HepG2 (cell line): ENCODE results near the gene TOP3B. TPM values are rescaled to one million over a fixed set of nuclear protein-coding genes. Genes with fewer than 3 reads are reported as not detected.

Experiments used
- GATAD1 ChIP-seq: IDR thresholded peaks from 2 replicates; pipeline ENCODE4 v1.6.1; 2016; ENCODE audit warnings: missing genetic modification reagents, missing compliant biosample characterization
- GPN1 ChIP-seq: sonication (generic); formaldehyde crosslinking; IDR thresholded peaks from 2 replicates; pipeline ENCODE4 v1.5.1; 2020; ENCODE audit warnings: missing genetic modification reagents, borderline replicate concordance
- JUNB ChIP-seq: sonication (generic); formaldehyde crosslinking; IDR thresholded peaks from 2 replicates; pipeline ENCODE4 v1.8.0; 2022; ENCODE audit warnings: missing genetic modification reagents, mild to moderate bottlenecking, borderline replicate concordance
- MATR3 ChIP-seq: sonication (generic); formaldehyde crosslinking; IDR thresholded peaks from 2 replicates; pipeline ENCODE4 v1.4.0; 2020; ENCODE audit warnings: missing genetic modification reagents
- MIXL1 ChIP-seq: IDR thresholded peaks from 2 replicates; pipeline ENCODE4 v1.6.1; 2016
- MTF1 ChIP-seq: sonication (generic); formaldehyde crosslinking; IDR thresholded peaks from 2 replicates; pipeline ENCODE4 v1.5.0; 2020; ENCODE audit warnings: missing genetic modification reagents
- PCBP2 ChIP-seq: fragments of 200-400 bp; formaldehyde crosslinking; optimal IDR thresholded peaks from 2 replicates; pipeline ENCODE3; 2018; ENCODE audit warnings: low read length, low read depth; ENCODE audit not compliant: poor library complexity, severe bottlenecking
- PHF8 ChIP-seq: sonication (generic); formaldehyde crosslinking; IDR thresholded peaks from 2 replicates; pipeline ENCODE4 v1.5.0; 2020; ENCODE audit warnings: missing genetic modification reagents
- PTBP1 ChIP-seq: fragments of 200-400 bp; formaldehyde crosslinking; IDR thresholded peaks from 2 replicates; pipeline ENCODE4 v1.6.1; 2018; ENCODE audit warnings: low read length, low read depth; ENCODE audit not compliant: poor library complexity, severe bottlenecking
- RARA ChIP-seq: IDR thresholded peaks from 2 replicates; pipeline ENCODE4 v1.6.1; 2016; ENCODE audit warnings: missing genetic modification reagents, missing compliant biosample characterization
- ZBTB7A ChIP-seq: sonication (generic); formaldehyde crosslinking; IDR thresholded peaks from 2 replicates; pipeline ENCODE4 v1.8.0; 2022; ENCODE audit warnings: mild to moderate bottlenecking, missing genetic modification reagents
- ZNF160 ChIP-seq: sonication (generic); formaldehyde crosslinking; IDR thresholded peaks from 2 replicates; pipeline ENCODE4 v1.8.0; 2022; ENCODE audit warnings: mild to moderate bottlenecking, inconsistent platforms, missing genetic modification reagents
- ZNF343 ChIP-seq: sonication (generic); formaldehyde crosslinking; IDR thresholded peaks from 2 replicates; pipeline ENCODE4 v1.4.0; 2020; ENCODE audit warnings: mild to moderate bottlenecking, missing genetic modification reagents
- ZNF354B ChIP-seq: sonication (generic); formaldehyde crosslinking; IDR thresholded peaks from 2 replicates; pipeline ENCODE4 v1.8.0; 2022; ENCODE audit warnings: mild to moderate bottlenecking, missing genetic modification reagents
- ZNF383 ChIP-seq: sonication (generic); formaldehyde crosslinking; IDR thresholded peaks from 2 replicates; pipeline ENCODE4 v1.4.0; 2020; ENCODE audit warnings: missing genetic modification reagents, mild to moderate bottlenecking, borderline replicate concordance
- polyA plus RNA-seq, 8 experiments: library from polyadenylated mRNA; depleted of rRNA in 3 of 8; stranded (reverse) in 7 of 8; unstranded in 1 of 8; fragments of >200 nt; fragmentation: Illumina TruSeq in 4 of 8; extraction: Trizol in 4 of 8; gene quantifications; 2 replicates each; pipeline versions ENCODE4 v1.2.1 to v1.2.3, GENCODE V29; 2011 to 2016; ENCODE audit warnings: low read depth in 4 of 8, missing spikeins in 1 of 8, mixed read lengths in 1 of 8; ENCODE audit not compliant: insufficient read depth in 1 of 8
- total RNA-seq, 5 experiments: library from RNA; depleted of rRNA; stranded (reverse); fragments of >200 nt; fragmentation: Illumina TruSeq; extraction: Trizol; gene quantifications; 2 replicates each; pipeline ENCODE4 v1.2.3, GENCODE V29; 2016; ENCODE audit warnings: low read depth in 1 of 5
- TF ChIP-seq, protein P1 (sequence below): sonication (generic); formaldehyde crosslinking; IDR thresholded peaks from 2 replicates; pipeline ENCODE4 v1.5.0; 2020; ENCODE audit warnings: missing genetic modification reagents, mild to moderate bottlenecking, borderline replicate concordance
- TF ChIP-seq, protein P2 (sequence below), 2 experiments: sonication (generic) in 1 of 2; formaldehyde crosslinking in 1 of 2; IDR thresholded peaks; 2 replicates each; pipeline versions ENCODE4 v1.4.0 to v1.6.1; 2018 to 2020; ENCODE audit warnings: missing genetic modification reagents in 2 of 2, borderline replicate concordance in 1 of 2, low read depth in 1 of 2, mild to moderate bottlenecking in 1 of 2, missing biosample characterization in 1 of 2
- TF ChIP-seq, protein P3 (sequence below): IDR thresholded peaks from 2 replicates; pipeline ENCODE4 v1.6.1; 2016
- TF ChIP-seq, protein P4 (sequence below): sonication (generic); formaldehyde crosslinking; IDR thresholded peaks from 2 replicates; pipeline ENCODE4 v1.4.0; 2020; ENCODE audit warnings: mild to moderate bottlenecking, missing genetic modification reagents
- TF ChIP-seq, protein P5 (sequence below): sonication (generic); formaldehyde crosslinking; IDR thresholded peaks from 2 replicates; pipeline ENCODE4 v1.4.0; 2020; ENCODE audit warnings: mild to moderate bottlenecking, missing genetic modification reagents, borderline replicate concordance

TOP3B gene
- total and polyA plus RNA-seq, 2 of the 13 experiments (the other 11 are each of a cell fraction or from before 2014, with no cell fraction given): 28.5 to 29.7 TPM

DNA sequence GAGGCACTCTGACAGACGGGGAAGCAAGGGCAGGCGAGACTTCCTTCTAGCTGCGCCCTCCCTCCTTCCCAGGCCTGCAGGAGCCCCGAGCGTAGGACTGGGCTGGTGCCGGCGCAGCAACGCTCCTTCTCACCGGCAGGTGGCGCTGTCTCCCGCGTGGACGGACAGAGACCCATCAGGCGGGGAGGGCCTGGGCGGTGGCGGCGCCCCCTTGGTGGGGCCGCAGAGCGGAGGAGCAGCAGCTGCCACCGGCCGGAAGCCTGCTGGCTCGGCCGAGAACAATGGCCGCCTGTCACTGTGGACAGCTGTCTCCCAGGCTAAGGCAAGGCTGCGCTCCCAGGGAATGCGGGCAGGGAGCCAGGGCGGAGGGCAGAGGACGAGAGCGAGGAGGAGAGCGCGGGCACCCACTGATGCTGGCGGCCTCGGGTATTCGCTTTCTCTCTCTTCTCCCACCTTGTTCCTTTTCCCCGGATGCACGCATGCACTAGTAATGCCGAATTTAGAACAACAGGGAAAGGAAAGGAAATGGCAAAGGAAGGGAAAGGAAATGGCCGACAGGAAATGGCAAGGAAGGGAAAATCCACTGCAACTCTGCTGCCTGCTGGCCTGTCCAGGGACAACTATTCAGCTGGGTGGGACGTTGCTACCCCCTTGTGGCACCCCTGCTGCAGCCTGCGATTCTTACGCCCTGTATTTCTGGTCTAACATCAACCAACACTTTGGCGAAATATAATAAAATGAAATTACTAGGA is 44.3 kb downstream of the TOP3B start (continued):
- TF ChIP-seq JUNB (CRISPR knock-in tag) (no peak), PTBP1 (peak; percentile 54), GATAD1 (peak; percentile 47), PHF8 (peak; percentile 68), ZNF343 (0 out of 2 replicates have a peak, but pooled peaks have one; percentile 35), GPN1 (no peak), MTF1 (CRISPR knock-in tag) (no peak), ZNF354B (CRISPR knock-in tag) (peak; percentile 94; the same call in 1 of the 2 replicates), ZNF160 (CRISPR knock-in tag) (no peak), ZBTB7A (CRISPR knock-in tag) (peak; percentile 92; the same call in 1 of the 2 replicates), PCBP2 (no peak), MIXL1 (CRISPR knock-in tag) (peak; percentile 40; the same call in 1 of the 2 replicates), ZNF383 (CRISPR knock-in tag) (no peak), MATR3 (no peak), RARA (CRISPR knock-in tag) (0 out of 2 replicates have a peak, but pooled peaks have one; percentile 11)
- TF ChIP-seq, protein P1, sequence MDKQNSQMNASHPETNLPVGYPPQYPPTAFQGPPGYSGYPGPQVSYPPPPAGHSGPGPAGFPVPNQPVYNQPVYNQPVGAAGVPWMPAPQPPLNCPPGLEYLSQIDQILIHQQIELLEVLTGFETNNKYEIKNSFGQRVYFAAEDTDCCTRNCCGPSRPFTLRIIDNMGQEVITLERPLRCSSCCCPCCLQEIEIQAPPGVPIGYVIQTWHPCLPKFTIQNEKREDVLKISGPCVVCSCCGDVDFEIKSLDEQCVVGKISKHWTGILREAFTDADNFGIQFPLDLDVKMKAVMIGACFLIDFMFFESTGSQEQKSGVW (CRISPR knock-in tag): no peak
- TF ChIP-seq, protein P2, sequence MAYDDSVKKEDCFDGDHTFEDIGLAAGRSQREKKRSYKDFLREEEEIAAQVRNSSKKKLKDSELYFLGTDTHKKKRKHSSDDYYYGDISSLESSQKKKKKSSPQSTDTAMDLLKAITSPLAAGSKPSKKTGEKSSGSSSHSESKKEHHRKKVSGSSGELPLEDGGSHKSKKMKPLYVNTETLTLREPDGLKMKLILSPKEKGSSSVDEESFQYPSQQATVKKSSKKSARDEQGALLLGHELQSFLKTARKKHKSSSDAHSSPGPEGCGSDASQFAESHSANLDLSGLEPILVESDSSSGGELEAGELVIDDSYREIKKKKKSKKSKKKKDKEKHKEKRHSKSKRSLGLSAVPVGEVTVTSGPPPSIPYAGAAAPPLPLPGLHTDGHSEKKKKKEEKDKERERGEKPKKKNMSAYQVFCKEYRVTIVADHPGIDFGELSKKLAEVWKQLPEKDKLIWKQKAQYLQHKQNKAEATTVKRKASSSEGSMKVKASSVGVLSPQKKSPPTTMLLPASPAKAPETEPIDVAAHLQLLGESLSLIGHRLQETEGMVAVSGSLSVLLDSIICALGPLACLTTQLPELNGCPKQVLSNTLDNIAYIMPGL (CRISPR knock-in tag; IDR thresholded peaks at IDR 0.05; ENCODE audit: borderline replicate concordance in 1 of 2, low read depth in 1 of 2): peak; percentile 98 to 99
- TF ChIP-seq, protein P3, sequence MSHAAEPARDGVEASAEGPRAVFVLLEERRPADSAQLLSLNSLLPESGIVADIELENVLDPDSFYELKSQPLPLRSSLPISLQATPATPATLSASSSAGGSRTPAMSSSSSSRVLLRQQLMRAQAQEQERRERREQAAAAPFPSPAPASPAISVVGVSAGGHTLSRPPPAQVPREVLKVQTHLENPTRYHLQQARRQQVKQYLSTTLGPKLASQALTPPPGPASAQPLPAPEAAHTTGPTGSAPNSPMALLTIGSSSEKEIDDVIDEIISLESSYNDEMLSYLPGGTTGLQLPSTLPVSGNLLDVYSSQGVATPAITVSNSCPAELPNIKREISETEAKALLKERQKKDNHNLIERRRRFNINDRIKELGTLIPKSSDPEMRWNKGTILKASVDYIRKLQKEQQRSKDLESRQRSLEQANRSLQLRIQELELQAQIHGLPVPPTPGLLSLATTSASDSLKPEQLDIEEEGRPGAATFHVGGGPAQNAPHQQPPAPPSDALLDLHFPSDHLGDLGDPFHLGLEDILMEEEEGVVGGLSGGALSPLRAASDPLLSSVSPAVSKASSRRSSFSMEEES (CRISPR knock-in tag): no peak
- TF ChIP-seq, protein P4, sequence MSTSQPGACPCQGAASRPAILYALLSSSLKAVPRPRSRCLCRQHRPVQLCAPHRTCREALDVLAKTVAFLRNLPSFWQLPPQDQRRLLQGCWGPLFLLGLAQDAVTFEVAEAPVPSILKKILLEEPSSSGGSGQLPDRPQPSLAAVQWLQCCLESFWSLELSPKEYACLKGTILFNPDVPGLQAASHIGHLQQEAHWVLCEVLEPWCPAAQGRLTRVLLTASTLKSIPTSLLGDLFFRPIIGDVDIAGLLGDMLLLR (CRISPR knock-in tag): no peak
- TF ChIP-seq, protein P5, sequence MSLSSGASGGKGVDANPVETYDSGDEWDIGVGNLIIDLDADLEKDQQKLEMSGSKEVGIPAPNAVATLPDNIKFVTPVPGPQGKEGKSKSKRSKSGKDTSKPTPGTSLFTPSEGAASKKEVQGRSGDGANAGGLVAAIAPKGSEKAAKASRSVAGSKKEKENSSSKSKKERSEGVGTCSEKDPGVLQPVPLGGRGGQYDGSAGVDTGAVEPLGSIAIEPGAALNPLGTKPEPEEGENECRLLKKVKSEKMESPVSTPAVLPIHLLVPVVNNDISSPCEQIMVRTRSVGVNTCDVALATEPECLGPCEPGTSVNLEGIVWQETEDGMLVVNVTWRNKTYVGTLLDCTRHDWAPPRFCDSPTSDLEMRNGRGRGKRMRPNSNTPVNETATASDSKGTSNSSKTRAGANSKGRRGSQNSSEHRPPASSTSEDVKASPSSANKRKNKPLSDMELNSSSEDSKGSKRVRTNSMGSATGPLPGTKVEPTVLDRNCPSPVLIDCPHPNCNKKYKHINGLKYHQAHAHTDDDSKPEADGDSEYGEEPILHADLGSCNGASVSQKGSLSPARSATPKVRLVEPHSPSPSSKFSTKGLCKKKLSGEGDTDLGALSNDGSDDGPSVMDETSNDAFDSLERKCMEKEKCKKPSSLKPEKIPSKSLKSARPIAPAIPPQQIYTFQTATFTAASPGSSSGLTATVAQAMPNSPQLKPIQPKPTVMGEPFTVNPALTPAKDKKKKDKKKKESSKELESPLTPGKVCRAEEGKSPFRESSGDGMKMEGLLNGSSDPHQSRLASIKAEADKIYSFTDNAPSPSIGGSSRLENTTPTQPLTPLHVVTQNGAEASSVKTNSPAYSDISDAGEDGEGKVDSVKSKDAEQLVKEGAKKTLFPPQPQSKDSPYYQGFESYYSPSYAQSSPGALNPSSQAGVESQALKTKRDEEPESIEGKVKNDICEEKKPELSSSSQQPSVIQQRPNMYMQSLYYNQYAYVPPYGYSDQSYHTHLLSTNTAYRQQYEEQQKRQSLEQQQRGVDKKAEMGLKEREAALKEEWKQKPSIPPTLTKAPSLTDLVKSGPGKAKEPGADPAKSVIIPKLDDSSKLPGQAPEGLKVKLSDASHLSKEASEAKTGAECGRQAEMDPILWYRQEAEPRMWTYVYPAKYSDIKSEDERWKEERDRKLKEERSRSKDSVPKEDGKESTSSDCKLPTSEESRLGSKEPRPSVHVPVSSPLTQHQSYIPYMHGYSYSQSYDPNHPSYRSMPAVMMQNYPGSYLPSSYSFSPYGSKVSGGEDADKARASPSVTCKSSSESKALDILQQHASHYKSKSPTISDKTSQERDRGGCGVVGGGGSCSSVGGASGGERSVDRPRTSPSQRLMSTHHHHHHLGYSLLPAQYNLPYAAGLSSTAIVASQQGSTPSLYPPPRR: no peak
